Right lobe of liver (tissue), 4 donors: ENCODE measurements around the gene MED10.

ENCODE experiments used
- POLR2A ChIP-seq: fragments of 450-650 bp; IDR thresholded peaks from one replicate; pipeline ENCODE4 v1.6.1; 2017; ENCODE audit warnings: antibody characterized with exemption, mild to moderate bottlenecking
- TF ChIP-seq, protein P1 (sequence below), 4 donors: fragments of 200-600 bp in 3 of 4; fragments of 450-650 bp in 1 of 4; IDR thresholded peaks; one replicate each; pipeline versions ENCODE4 v1.5.1 to v1.8.0; 2016 to 2022; ENCODE audit warnings: antibody characterized with exemption in 4 of 4, mild to moderate bottlenecking in 2 of 4
- donor health status: DM: no; HTN: no; CAD: no.
- donor health status: DM: no; HTN: no; CAD: no.
- donor health status: DM: no; HTN: yes; CAD: no.

DNA sequence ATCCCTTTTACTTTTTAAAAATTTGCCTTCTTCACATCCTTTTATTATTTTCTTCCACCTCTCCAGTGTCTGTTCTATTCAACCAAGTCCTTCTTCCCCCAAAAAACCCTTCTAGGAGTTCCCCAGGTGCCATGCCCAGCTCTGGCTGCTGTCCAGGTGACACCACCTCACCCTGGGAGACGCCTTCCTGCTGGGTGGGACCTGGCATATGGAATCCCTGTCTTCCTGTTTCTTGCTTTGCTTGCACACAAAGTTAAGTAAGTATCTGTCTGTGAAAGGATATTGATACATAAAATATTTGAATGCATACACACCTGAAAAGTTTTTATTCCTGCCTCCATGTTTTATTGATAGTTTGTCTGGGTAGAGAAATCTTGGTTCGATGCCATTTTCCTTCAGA lies 23.1 kb upstream of the MED10 start:
- TF ChIP-seq, protein P1, sequence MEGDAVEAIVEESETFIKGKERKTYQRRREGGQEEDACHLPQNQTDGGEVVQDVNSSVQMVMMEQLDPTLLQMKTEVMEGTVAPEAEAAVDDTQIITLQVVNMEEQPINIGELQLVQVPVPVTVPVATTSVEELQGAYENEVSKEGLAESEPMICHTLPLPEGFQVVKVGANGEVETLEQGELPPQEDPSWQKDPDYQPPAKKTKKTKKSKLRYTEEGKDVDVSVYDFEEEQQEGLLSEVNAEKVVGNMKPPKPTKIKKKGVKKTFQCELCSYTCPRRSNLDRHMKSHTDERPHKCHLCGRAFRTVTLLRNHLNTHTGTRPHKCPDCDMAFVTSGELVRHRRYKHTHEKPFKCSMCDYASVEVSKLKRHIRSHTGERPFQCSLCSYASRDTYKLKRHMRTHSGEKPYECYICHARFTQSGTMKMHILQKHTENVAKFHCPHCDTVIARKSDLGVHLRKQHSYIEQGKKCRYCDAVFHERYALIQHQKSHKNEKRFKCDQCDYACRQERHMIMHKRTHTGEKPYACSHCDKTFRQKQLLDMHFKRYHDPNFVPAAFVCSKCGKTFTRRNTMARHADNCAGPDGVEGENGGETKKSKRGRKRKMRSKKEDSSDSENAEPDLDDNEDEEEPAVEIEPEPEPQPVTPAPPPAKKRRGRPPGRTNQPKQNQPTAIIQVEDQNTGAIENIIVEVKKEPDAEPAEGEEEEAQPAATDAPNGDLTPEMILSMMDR (IDR thresholded peaks at IDR 0.05), result no peak
- no peak for TF ChIP-seq POLR2A
